ENCODE measurements around the gene NTN1. TPM values are rescaled to one million over a fixed set of nuclear protein-coding genes. Genes with fewer than 3 reads are reported as not detected.

Gene NTN1
- total and polyA plus RNA-seq, 2 donors from 2014 or later = 1.8 TPM

- no peak for FAIRE-seq
- TF ChIP-seq CTCF (IDR thresholded peaks at IDR 0.05; ENCODE audit: borderline replicate concordance, extremely low read depth, insufficient read depth) = no peak
- H3K27me3 ChIP-seq (ENCODE audit: control insufficient read depth, insufficient read depth, low read length) = no peaks in the 10 kb centered on the region
- no peak overlapping the region for H3K27ac ChIP-seq (ENCODE audit: low read depth in 2 of 2, low read length in 2 of 2)
- H3K4me1 ChIP-seq (ENCODE audit: control insufficient read depth in 2 of 3, insufficient read depth in 2 of 3, low read depth in 1 of 3, low read length in 3 of 3) = no peaks in the 10 kb centered on the region
- peaks cover 0 to 2% (median 0%) of the 10 kb centered on the region in 3 donors for H3K9me3 ChIP-seq (ENCODE audit: control insufficient read depth in 2 of 3, insufficient read depth in 1 of 3, low read length in 3 of 3)
- no peak overlapping the region for H3K9ac ChIP-seq (ENCODE audit: low read length in 3 of 3)
- intact Hi-C loops (cut with DNase I) = no loop called here
- H3K4me3 ChIP-seq (ENCODE audit: low read length in 3 of 3) = no peak overlapping the region
- no peak for DNase-seq
- no peaks in the 10 kb centered on the region for H3K36me3 ChIP-seq (ENCODE audit: control insufficient read depth in 2 of 3, insufficient read depth in 3 of 3, low read length in 3 of 3)
Measured at GRCh38 chr17:9120471-9120870, 99.2 kb downstream of the NTN1 start.

GRCh38 chr17:9121186-9121820, 100.0 kb downstream of the NTN1 start:
- Histone ChIP-seq H3K27me3 (ENCODE audit: control insufficient read depth, insufficient read depth, low read length) (no peaks in the 10 kb centered on the region), H3K9ac (ENCODE audit: low read length in 3 of 3) (no peak overlapping the region), H3K27ac (ENCODE audit: low read depth in 2 of 2, low read length in 2 of 2) (no peak overlapping the region), H3K4me3 (ENCODE audit: low read length in 3 of 3) (no peak overlapping the region), H3K4me1 (ENCODE audit: control insufficient read depth in 2 of 3, insufficient read depth in 2 of 3, low read depth in 1 of 3, low read length in 3 of 3) (no peaks in the 10 kb centered on the region), H3K9me3 (ENCODE audit: control insufficient read depth in 2 of 3, insufficient read depth in 1 of 3, low read length in 3 of 3) (peaks cover 0 to 2% (median 0%) of the 10 kb centered on the region in 3 donors), H3K36me3 (ENCODE audit: control insufficient read depth in 2 of 3, insufficient read depth in 3 of 3, low read length in 3 of 3) (no peaks in the 10 kb centered on the region)
- TF ChIP-seq CTCF (IDR thresholded peaks at IDR 0.05; ENCODE audit: borderline replicate concordance, extremely low read depth, insufficient read depth) = no peak
- intact Hi-C loops (cut with DNase I) = no loop called here
- DNase-seq = no peak
- no peak for FAIRE-seq

DNA sequence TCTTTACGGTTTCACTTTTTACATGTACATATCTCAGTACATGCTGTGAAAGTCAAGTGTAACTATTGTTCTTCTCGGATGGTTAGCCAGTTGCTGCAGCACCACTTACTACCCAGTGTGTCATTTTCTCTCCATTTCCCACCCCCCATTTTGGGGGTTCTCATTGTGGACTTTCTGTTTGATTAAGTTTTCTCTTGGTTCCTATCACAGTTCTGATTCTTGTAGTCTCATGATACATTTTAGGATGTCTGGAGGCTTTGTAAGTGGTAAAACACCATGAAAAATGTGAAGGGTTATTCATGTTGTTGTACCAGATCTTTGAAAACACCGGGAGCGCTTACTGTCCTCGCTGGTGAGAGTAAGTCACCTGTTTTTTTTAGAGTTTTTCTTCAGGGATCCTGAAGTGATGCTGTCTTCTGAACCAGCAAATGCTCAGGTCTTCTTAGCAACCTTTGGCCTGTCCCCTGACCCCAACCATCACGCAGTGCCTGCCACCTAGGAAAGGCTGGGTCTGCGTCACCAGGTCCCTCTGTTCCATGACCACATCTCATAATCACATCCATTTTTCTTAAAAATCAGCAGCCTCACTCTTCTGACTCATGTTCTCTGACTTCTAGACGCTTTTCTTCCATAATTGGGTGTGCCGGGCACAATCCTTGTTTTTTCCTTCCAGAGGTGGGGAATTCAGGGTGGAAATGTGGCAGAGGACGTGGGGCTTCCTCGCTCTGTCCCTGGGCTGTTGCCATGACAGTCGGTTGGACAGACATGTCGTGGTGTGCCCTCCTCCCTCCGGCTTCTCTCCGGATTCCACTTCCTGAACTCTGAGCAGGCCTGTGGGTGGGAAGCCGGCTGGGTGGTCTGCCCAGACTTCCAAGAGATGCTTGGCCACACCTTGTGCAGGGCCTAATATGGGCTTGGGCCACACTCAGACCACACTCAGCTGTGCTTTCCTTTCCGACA, 102.6 kb downstream of the NTN1 start:
- intact Hi-C loops (cut with DNase I) = no loop called here
- Histone ChIP-seq H3K27me3 (ENCODE audit: control insufficient read depth, insufficient read depth, low read length) (no peaks in the 10 kb centered on the region), H3K9me3 (ENCODE audit: control insufficient read depth in 2 of 3, insufficient read depth in 1 of 3, low read length in 3 of 3) (no peaks in the 10 kb centered on the region), H3K4me1 (ENCODE audit: control insufficient read depth in 2 of 3, insufficient read depth in 2 of 3, low read depth in 1 of 3, low read length in 3 of 3) (no peaks in the 10 kb centered on the region), H3K4me3 (ENCODE audit: low read length in 3 of 3) (no peak overlapping the region), H3K9ac (ENCODE audit: low read length in 3 of 3) (no peak overlapping the region), H3K36me3 (ENCODE audit: control insufficient read depth in 2 of 3, insufficient read depth in 3 of 3, low read length in 3 of 3) (no peaks in the 10 kb centered on the region), H3K27ac (ENCODE audit: low read depth in 2 of 2, low read length in 2 of 2) (no peak overlapping the region)
- no peak for DNase-seq
- TF ChIP-seq CTCF (IDR thresholded peaks at IDR 0.05; ENCODE audit: borderline replicate concordance, extremely low read depth, insufficient read depth) = no peak
- FAIRE-seq = no peak
